NCI-H2107 (cell line): ENCODE data around the gene ATP2A1.

Experiments
- DNase-seq: peaks from one replicate; lab custom pipeline; 2025; lab: John Stamatoyannopoulos, UW

Gene ATP2A1

DNA sequence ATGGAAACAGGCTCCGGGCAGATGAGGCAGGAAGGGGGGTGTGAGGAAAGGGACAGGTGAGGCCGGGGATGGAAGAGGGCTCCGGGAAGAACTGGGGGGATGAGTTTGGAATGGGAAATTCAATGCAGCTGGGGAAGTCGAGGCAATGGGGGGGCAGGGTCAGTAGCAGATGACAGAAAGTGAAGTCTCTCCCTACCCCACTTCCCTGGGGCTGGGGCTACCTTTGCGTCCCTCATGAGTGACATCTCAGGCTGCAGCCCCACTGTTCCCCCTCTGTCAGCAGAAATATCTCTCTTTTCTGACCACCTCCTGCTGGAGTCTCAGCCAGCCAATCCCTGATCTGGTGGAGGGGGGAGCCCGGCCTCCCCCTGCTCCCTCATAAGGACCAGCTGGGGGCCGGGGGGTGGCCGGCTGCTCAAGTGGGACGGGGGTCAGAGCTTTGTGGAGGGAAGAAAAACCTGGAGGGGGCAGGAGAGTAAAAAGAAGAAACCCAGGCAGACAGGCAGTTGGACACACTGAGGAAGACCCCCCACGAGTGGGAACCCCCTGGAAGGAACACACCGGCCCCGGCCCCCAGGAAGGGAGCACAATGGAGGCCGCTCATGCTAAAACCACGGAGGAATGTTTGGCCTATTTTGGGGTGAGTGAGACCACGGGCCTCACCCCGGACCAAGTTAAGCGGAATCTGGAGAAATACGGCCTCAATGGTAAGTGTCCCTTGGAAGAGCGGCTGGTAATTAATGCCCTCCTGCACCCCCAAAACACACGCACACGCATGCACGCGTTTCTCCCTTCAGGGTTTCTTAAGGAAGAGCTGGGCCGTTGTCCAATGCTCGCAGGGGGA lies at the start of gene ATP2A1:
Gene ATP2A1 (plus strand): TSS at position 406 of the 844 bp plus-strand sequence. CDS start 184 bp downstream, at position 590.
- DNase-seq: no peak

GRCh38 chr16:28829747-28830146 lies 48.5 kb upstream of the ATP2A1 start:
- no peak for DNase-seq

- DNase-seq: no peak
Measured at GRCh38 chr16:28830531-28830930, 47.8 kb upstream of the ATP2A1 start.

- DNase-seq: no peak
Measured at GRCh38 chr16:28834349-28834748, 43.9 kb upstream of the ATP2A1 start.

GRCh38 chr16:28834873-28835863 lies 43.1 kb upstream of the ATP2A1 start:
- DNase-seq: no peak

- DNase-seq: no peak
Measured at GRCh38 chr16:28835864-28836760, 42.2 kb upstream of the ATP2A1 start.

- no peak for DNase-seq
Measured at GRCh38 chr16:28836761-28837064, 41.6 kb upstream of the ATP2A1 start.

- DNase-seq: no peak
Measured at GRCh38 chr16:28837672-28838557, 40.4 kb upstream of the ATP2A1 start.

GRCh38 chr16:28838558-28838918 lies 39.8 kb upstream of the ATP2A1 start:
- no peak for DNase-seq

DNA sequence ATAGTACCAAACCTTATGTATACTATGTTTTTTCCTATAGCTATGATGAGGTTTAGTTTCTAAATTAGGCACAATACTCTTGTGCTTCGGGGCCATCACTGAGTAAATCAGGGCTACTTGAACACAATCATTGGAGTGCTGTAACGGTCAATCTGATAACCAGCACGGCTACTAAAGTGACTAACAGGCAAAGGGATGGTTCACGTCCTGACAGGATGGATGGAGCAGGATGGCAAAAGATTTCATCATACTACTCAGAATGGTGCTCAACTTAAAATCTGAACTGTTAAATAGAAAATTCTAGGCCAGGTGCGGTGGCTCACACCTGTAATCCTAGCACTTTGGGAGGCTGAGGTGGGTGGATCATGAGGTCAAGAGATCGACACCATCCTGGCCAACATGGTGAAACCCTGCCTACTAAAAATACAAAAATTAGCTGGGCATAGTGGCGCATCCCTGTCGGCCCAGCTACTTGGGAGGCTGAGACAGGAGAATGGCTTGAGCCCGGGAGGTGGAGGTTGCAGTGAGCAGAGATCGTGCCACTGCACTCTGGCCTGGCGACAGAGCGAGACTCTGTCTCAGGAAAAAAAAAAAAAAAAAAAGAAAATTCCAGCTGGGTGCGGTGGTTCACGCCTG lies 39.2 kb upstream of the ATP2A1 start:
- no peak for DNase-seq

DNA sequence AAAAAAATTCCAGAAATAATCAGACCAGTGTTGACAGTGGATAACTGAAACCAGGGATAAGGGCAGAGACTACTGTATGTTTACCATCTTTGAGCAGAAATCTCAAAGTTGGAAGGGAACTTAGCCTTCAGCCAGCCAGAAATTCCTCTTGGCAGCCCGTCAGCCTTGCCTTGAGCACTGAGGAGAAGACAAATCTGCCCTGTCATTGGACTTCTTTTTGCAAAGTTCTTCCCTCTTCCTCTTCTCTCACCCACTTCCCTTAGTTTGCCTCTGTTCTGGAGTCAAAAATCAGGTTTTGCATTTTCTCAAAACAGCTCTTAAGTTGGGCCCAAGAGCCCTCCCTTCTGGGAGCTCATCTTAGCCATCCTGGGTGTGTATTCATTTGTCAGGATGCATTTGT lies 38.4 kb upstream of the ATP2A1 start:
- DNase-seq: no peak

DNA sequence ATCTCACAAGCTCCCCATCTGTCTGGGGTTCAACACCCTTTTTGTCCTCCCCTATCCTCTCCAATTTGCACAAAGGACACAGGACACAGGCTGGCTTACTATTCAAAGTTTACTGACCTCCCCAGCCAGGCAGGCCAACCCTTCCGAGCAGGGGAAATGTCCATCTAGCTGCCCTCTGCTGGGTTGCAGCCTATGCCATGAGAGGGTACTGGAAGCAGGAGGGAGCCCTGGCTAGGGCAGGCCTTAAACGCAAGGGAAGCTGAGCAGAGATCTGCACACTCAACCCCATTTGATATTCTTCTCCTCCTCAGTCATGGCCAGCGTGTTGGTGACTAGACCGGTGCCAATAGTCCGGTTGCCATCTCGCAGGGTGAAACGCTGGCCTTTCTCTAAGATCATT lies 35.6 kb upstream of the ATP2A1 start:
- DNase-seq: no peak

DNA sequence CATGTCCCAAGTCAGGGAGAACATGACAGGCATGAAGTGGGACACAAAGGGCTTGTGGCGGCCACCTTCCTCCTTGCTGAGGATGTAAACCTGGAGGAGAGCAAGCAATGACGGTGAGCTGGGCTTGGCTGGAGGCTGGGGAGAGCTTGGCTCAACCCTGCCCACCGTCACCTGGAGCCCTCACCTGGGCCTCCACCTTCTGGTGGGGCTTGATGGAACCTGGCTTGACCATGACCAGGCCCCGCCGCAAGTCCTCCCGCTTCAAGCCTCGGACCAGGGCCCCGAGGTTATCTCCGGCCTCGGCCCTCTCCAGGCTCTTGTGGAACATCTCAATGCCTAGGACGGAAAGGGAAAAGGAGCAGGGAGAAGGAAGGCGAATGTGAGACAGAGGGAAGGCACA lies 34.5 kb upstream of the ATP2A1 start:
- DNase-seq: no peak

- no peak for DNase-seq
Measured at GRCh38 chr16:28844226-28844885, 33.9 kb upstream of the ATP2A1 start.

- no peak for DNase-seq
Measured at GRCh38 chr16:28845293-28845692, 33.0 kb upstream of the ATP2A1 start.

DNA sequence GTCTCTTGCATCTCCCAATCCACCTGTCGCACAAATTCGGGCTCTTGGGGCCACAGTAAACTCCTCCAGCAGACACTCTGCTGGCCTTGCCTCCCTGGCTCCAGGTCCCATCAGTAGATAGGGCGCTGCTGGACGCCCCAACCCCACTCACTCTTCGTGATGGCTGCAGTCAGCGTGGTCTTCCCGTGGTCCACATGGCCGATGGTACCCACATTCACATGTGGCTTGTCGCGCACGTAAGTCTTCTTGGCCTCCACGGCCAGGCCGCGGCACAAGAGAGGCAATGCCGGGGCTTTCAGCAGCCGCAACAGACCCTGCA lies 32.6 kb upstream of the ATP2A1 start:
- DNase-seq: no peak

DNA sequence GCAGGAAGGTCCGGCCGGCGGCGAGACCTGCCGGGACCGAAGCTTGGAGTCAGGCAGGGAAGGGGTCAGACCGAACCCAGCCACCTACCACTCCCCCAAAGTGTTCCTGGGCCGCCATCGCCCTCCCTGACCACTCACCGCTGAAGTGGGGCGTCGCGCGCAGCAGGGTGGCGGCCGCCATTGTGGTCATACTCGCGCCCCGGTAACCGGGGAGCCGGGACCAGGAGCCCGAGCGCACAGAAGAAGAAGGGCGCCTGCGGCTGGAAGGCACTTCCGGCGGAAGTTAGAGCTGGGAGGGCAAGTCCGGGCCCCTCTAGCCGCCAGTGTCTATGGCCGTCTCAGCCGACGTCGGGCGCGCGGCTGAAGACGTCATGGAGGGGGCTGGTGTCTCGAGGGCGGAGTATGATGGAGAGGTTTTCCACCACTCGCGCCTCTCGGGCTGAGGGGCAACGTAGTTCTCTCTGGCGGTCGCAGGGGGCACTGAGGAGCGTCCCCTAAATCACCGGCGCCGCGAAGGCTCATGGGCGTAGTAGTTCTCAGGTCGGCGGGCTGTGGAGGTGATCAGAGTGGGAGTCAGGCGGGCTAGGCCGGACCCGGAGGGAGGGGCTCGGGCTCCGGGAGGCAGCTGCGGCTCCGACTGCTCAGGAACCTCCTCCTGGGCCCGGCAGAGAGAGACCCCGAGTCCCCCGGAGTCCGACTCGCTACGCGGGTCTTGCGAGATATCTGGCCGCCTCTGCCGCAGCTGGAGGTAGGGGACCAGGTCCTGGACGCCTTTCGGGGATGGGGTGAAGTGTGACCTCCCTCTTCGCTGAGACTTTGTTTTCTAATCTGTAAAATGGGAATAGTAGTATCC lies 32.0 kb upstream of the ATP2A1 start, which contains the start of gene TUFM:
Gene TUFM (minus strand): TSS at position 269 of the 853 bp plus-strand sequence. CDS start 79 bp downstream, at position 190.
- DNase-seq: peak; percentile 95

GRCh38 chr16:28846933-28847273 lies 31.4 kb upstream of the ATP2A1 start:
- no peak for DNase-seq

- DNase-seq: no peak
Measured at GRCh38 chr16:28858421-28858820, 19.9 kb upstream of the ATP2A1 start.
